SJCRH30 (cell line): Measurements from ENCODE around the gene VAV3. TPM values are rescaled to one million over a fixed set of nuclear protein-coding genes. Genes with fewer than 3 reads are reported as not detected.

Experiments used
- DNase-seq, 2 experiments: peaks; one replicate each; pipeline ENCODE4 v3.0.0-alpha.2; 2015 to 2020
- H3K27ac ChIP-seq: fragments of 250-450 bp; sonication (Bioruptor Pico); 2 replicates; pipeline ENCODE4 v1.5.1; 2020; ENCODE audit warnings: mild to moderate bottlenecking, moderate library complexity
- H3K27me3 ChIP-seq: fragments of 250-450 bp; sonication (Bioruptor Pico); 2 replicates; pipeline ENCODE4 v1.5.1; 2020; ENCODE audit warnings: mild to moderate bottlenecking, moderate library complexity
- H3K36me3 ChIP-seq: fragments of 250-450 bp; sonication (Bioruptor Pico); 2 replicates; pipeline ENCODE4 v1.5.1; 2020; ENCODE audit warnings: mild to moderate bottlenecking, moderate library complexity
- H3K4me1 ChIP-seq: fragments of 250-450 bp; sonication (Bioruptor Pico); 2 replicates; pipeline ENCODE4 v1.5.1; 2020; ENCODE audit warnings: mild to moderate bottlenecking, moderate library complexity
- H3K4me3 ChIP-seq: fragments of 250-450 bp; sonication (Bioruptor Pico); 2 replicates; pipeline ENCODE4 v1.5.1; 2020; ENCODE audit warnings: mild to moderate bottlenecking, moderate library complexity
- H3K9me3 ChIP-seq: fragments of 250-450 bp; sonication (Bioruptor Pico); replicated peaks from 2 replicates; pipeline ENCODE4 v1.5.1; 2020; ENCODE audit warnings: mild to moderate bottlenecking, moderate library complexity
- total RNA-seq: library from RNA; depleted of rRNA; stranded (reverse); fragments of >200 nt; shearing (Covaris generic); gene quantifications from 2 replicates; pipeline ENCODE4 v1.2.3, GENCODE V29; 2014

VAV3 gene
- total RNA-seq, 1 experiment from 2014 or later: 35.5 TPM

DNA sequence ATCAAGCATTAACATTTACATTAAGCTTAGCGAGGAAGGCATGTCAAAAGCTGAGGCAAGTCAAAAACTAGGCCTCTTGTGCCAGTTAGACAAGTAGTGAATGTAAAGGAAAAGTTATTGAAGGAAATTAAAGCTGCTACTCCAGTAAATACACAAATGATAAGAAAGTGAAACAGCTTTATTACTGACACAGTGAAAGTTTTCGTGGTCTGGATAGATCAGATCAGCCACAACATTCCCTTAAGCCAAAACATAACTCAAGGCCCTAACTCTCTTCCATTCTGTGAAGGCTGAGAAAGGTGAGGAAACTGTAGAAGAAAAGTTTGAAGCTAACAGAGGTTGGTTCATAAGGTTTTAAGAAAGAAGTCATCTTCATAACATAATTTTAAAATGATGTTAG is 131.9 kb downstream of the VAV3 start:
- no peaks in the 10 kb centered on the region for H3K36me3 ChIP-seq
- H3K4me3 ChIP-seq: no peak overlapping the region
- 0 out of 2 replicates have a peak, but pooled peaks cover 6% of the 10 kb centered on the region for H3K9me3 ChIP-seq
- H3K27me3 ChIP-seq: no peaks in the 10 kb centered on the region
- no peak overlapping the region for H3K27ac ChIP-seq
- no peak for DNase-seq
- H3K4me1 ChIP-seq: peaks cover 16% of the 10 kb centered on the region

DNA sequence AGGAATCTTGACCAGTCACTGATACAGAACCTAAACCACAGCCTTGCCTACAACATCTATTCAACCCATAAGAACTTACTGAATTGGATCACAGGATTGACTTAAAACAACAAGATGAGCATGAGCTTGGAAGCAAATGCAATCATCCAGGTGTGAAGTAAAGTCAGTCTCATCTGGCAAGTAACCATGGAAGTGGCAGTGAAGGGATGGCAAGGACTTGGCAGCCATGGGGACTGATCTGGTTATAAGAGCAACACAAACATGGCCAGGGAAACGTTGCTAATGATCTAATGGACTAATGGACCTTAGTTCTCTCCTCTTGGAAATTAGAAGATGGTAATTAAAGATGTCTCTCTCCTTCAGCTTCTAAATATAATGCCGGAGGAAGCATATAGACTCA is 133.1 kb downstream of the VAV3 start:
- H3K36me3 ChIP-seq: no peaks in the 10 kb centered on the region
- no peak for DNase-seq
- H3K9me3 ChIP-seq: no peaks in the 10 kb centered on the region
- peaks cover 16% of the 10 kb centered on the region for H3K4me1 ChIP-seq
- H3K4me3 ChIP-seq: no peak overlapping the region
- no peaks in the 10 kb centered on the region for H3K27me3 ChIP-seq
- no peak overlapping the region for H3K27ac ChIP-seq

- H3K4me1 ChIP-seq: peaks cover 16% of the 10 kb centered on the region
- H3K9me3 ChIP-seq: no peaks in the 10 kb centered on the region
- DNase-seq: no peak
- H3K27ac ChIP-seq: no peak overlapping the region
- H3K36me3 ChIP-seq: no peaks in the 10 kb centered on the region
- no peak overlapping the region for H3K4me3 ChIP-seq
- H3K27me3 ChIP-seq: no peaks in the 10 kb centered on the region
Observed at GRCh38 chr1:107830526-107830925, 134.5 kb downstream of the VAV3 start.

- no peak overlapping the region for H3K4me3 ChIP-seq
- no peaks in the 10 kb centered on the region for H3K36me3 ChIP-seq
- no peak for DNase-seq
- H3K27me3 ChIP-seq: no peaks in the 10 kb centered on the region
- H3K9me3 ChIP-seq: no peaks in the 10 kb centered on the region
- peaks cover 16% of the 10 kb centered on the region for H3K4me1 ChIP-seq
- H3K27ac ChIP-seq: peak overlapping the region; percentile 23
Observed at GRCh38 chr1:107830075-107830474, 134.9 kb downstream of the VAV3 start.

DNA sequence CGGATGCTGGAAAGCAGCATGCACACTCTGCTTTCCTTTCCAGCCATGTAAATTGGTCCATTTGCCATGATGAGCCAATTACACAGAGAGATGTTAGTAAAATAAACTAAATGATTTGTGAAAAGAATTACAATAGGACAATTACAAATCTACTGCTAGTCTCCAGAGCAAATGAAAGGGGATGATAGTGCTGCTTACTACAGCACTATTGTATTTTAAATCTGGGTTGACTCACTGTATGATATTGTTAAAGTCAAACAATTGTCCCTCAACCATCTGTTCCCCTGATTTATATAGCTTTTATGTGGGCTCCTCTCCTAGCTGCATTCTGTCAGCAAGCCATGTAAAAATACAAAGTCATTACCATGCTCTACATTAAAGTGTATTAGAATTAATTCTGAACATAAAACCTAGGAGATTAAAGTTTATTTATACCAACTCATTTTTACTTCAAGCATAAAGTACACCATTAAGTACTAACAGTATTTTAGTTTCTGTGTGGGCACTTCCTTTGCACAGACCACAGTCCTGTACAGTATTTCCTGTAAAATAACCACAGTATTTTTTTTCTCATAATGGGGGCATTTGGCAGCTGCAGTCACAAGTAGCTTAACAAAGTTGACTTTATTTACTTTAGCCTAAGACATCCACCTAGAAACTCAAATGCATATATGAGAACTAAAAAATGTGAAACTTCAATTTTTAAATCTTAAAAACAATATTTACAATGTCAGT is 135.8 kb downstream of the VAV3 start:
- Histone ChIP-seq H3K9me3 (no peaks in the 10 kb centered on the region), H3K27ac (peak overlapping the region; percentile 23), H3K4me1 (peaks cover 16% of the 10 kb centered on the region), H3K4me3 (no peak overlapping the region), H3K36me3 (no peaks in the 10 kb centered on the region), H3K27me3 (no peaks in the 10 kb centered on the region)
- peak; percentile 11 to 66 for DNase-seq

DNA sequence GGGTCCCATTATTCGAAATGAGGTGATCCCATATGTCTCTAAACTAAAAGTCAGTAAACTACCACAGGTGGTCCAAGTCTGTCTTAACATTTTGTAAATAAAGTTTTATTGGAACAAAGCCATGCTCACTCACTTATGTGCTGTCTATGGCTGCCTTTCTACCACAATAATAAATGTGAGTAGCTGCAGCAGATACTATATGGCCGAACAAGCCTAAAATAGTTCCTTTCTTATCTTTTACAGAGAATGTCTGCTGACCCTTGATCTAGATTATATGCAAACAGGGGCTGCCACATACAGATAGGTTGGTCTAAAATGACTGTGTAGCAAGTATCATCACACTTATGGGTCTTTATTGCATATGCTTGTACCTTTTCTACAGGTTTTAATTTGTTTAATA is 140.0 kb downstream of the VAV3 start:
- peaks cover 23% of the 10 kb centered on the region for H3K4me1 ChIP-seq
- no peak overlapping the region for H3K4me3 ChIP-seq
- H3K36me3 ChIP-seq: no peaks in the 10 kb centered on the region; the same call in 1 of the 2 replicates
- no peak overlapping the region for H3K27ac ChIP-seq
- no peaks in the 10 kb centered on the region for H3K27me3 ChIP-seq
- DNase-seq: no peak
- H3K9me3 ChIP-seq: no peaks in the 10 kb centered on the region; the same call in 1 of the 2 replicates

- Histone ChIP-seq H3K36me3 (no peaks in the 10 kb centered on the region; the same call in 1 of the 2 replicates), H3K27ac (no peak overlapping the region), H3K4me1 (peaks cover 7% of the 10 kb centered on the region; the same call in 1 of the 2 replicates), H3K9me3 (no peaks in the 10 kb centered on the region; the same call in 1 of the 2 replicates), H3K27me3 (no peaks in the 10 kb centered on the region), H3K4me3 (no peak overlapping the region)
- no peak for DNase-seq
Observed at GRCh38 chr1:107821340-107821739, 143.6 kb downstream of the VAV3 start.

GRCh38 chr1:107820801-107821200 is 144.2 kb downstream of the VAV3 start:
- no peaks in the 10 kb centered on the region; the same call in 1 of the 2 replicates for H3K36me3 ChIP-seq
- no peaks in the 10 kb centered on the region; the same call in 1 of the 2 replicates for H3K9me3 ChIP-seq
- H3K4me1 ChIP-seq: peaks cover 7% of the 10 kb centered on the region; the same call in 1 of the 2 replicates
- peak in 1 of 2 experiments; percentile 9 for DNase-seq
- H3K4me3 ChIP-seq: no peak overlapping the region
- H3K27ac ChIP-seq: no peak overlapping the region
- no peaks in the 10 kb centered on the region for H3K27me3 ChIP-seq

DNA sequence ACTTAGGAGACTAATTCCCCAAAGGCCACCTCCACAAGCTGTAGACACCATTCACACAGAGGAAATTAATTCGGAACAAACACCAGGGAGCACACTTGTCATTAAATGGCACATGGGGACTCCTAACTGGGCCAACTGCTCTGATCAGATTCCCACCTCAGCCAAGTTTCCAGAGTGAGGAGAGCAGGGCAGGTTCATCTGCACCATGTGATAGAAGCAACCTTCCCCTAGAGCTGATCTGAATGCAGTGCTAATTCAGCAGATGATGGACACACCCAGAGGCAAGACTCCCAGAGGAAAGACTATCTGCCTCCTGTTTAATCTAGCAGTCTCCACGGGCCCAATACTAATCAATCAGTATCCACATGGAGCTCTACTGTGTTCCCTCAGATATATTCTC is 147.0 kb downstream of the VAV3 start:
- DNase-seq: no peak
- H3K4me3 ChIP-seq: no peak overlapping the region
- H3K36me3 ChIP-seq: no peaks in the 10 kb centered on the region
- no peaks in the 10 kb centered on the region for H3K27me3 ChIP-seq
- no peak overlapping the region for H3K27ac ChIP-seq
- H3K9me3 ChIP-seq: no peaks in the 10 kb centered on the region; the same call in 1 of the 2 replicates
- peaks cover 7% of the 10 kb centered on the region; the same call in 1 of the 2 replicates for H3K4me1 ChIP-seq

GRCh38 chr1:107817206-107817605 is 147.8 kb downstream of the VAV3 start:
- Histone ChIP-seq H3K27me3 (no peaks in the 10 kb centered on the region), H3K9me3 (no peaks in the 10 kb centered on the region; the same call in 1 of the 2 replicates), H3K36me3 (no peaks in the 10 kb centered on the region), H3K4me1 (peaks cover 7% of the 10 kb centered on the region; the same call in 1 of the 2 replicates), H3K4me3 (no peak overlapping the region), H3K27ac (no peak overlapping the region)
- DNase-seq: no peak

DNA sequence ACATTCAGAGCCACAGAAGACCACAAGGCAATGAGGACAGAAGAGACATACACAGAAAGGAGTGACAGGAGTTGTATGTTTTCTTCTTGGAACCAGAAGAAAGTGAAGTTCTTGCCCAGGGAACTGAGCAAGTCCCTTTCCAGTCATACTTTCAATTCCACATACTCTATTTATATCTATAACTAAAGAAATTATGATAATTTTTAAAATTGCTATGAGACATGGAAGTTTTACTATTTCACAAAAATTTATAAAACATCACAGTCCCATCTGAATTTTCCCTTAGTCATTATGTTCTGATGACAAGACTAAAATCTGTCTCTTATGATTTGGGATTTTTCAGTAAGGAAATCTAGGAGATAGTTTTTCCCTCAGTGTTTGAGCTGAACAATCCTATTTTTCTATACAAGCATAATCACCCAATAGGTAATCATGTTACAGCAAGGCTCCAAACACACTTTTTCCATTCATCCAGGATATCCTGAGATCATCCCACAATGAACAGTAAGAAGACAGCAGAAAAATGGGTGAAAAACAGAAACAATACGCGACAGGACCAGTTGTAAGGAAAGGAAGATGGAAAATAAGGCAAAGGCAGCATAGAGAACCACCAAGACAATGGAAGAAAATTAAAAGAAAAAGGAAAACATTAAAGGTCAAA is 154.6 kb downstream of the VAV3 start:
- Histone ChIP-seq H3K9me3 (no peaks in the 10 kb centered on the region; the same call in 1 of the 2 replicates), H3K4me3 (no peak overlapping the region), H3K36me3 (no peaks in the 10 kb centered on the region), H3K27ac (no peak overlapping the region), H3K27me3 (no peaks in the 10 kb centered on the region), H3K4me1 (no peaks in the 10 kb centered on the region)
- DNase-seq: no peak

- no peaks in the 10 kb centered on the region for H3K36me3 ChIP-seq
- H3K4me3 ChIP-seq: no peak overlapping the region
- no peaks in the 10 kb centered on the region for H3K9me3 ChIP-seq
- H3K27me3 ChIP-seq: no peaks in the 10 kb centered on the region
- H3K27ac ChIP-seq: no peak overlapping the region
- DNase-seq: no peak
- H3K4me1 ChIP-seq: no peaks in the 10 kb centered on the region
Observed at GRCh38 chr1:107807855-107808254, 157.1 kb downstream of the VAV3 start.

- Histone ChIP-seq H3K27ac (no peak overlapping the region), H3K36me3 (no peaks in the 10 kb centered on the region), H3K4me1 (no peaks in the 10 kb centered on the region), H3K9me3 (no peaks in the 10 kb centered on the region), H3K27me3 (no peaks in the 10 kb centered on the region), H3K4me3 (no peak overlapping the region)
- no peak for DNase-seq
Observed at GRCh38 chr1:107807405-107807804, 157.6 kb downstream of the VAV3 start.

DNA sequence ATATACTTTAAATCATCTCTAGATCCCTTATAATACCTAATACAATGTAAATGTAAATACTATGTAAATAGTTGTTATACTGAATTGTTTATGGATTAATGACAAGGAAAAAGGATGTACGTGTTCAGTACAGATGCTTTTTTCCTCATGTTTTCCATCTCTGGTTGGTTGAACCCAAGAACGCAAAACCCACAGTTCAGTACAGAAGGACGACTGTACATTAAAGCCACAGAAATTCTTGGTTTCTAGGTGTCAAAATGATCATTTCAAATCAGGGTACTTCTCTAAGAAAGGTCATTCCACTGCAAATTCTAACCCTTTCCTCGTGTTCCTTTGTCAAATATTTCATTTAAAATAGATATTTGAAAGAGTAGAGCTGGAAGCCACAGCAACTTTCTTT is 158.1 kb downstream of the VAV3 start:
- Histone ChIP-seq H3K36me3 (no peaks in the 10 kb centered on the region), H3K4me1 (no peaks in the 10 kb centered on the region), H3K27me3 (no peaks in the 10 kb centered on the region), H3K27ac (no peak overlapping the region), H3K4me3 (no peak overlapping the region), H3K9me3 (no peaks in the 10 kb centered on the region)
- DNase-seq: no peak

- Histone ChIP-seq H3K27me3 (no peaks in the 10 kb centered on the region), H3K36me3 (no peaks in the 10 kb centered on the region), H3K9me3 (no peaks in the 10 kb centered on the region), H3K4me1 (no peaks in the 10 kb centered on the region), H3K27ac (no peak overlapping the region), H3K4me3 (no peak overlapping the region)
- no peak for DNase-seq
Observed at GRCh38 chr1:107804741-107805140, 160.2 kb downstream of the VAV3 start.
